Measurements from ENCODE around the gene CHD5.
"Not testable (repeated sequence)": the region's sequence is repeated elsewhere in the genome, so short reads cannot be mapped to it uniquely, and the experiment has no call there.

The CHD5 gene

DNA sequence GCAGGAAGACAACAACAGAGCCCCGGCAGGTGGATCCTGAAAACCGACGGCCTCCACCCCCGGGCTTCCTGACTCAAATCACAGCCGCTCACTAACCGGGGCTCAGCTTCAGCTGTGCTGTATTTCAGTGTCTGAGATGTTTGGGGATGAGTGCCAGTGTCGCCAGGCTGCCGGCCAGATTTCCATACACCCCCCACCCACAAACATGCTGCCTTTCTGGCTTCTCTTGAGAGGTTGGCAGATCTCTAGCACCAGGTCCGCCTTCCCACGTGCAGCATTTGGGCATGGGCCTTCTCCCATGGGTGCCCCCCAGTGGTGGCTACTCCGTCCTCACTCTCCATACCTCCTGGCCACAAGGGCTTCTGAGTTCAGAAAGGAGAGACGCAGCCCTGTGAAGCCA lies 99.7 kb downstream of the CHD5 start:
- DNase-seq, result no peak

DNA sequence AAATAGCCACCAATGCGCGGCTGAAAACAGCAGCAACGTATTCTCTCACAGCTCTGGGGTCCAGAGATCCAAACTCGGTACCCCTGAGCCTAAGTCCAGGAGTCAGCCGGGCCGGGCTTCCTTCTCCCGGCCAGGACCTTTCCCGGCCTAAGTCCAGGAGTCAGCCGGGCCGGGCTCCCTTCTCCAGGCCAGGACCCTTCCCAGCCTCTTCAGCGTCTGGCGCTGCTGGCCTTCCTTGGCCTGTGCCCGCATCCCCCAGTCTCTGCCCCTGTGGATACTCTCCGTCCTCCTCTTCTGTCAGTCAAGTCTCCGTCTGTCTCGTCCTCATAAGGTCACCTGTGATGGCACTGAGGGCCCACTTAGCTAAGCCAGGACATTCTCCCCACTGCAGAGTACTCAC lies 102.2 kb downstream of the CHD5 start:
- no peak for DNase-seq

DNA sequence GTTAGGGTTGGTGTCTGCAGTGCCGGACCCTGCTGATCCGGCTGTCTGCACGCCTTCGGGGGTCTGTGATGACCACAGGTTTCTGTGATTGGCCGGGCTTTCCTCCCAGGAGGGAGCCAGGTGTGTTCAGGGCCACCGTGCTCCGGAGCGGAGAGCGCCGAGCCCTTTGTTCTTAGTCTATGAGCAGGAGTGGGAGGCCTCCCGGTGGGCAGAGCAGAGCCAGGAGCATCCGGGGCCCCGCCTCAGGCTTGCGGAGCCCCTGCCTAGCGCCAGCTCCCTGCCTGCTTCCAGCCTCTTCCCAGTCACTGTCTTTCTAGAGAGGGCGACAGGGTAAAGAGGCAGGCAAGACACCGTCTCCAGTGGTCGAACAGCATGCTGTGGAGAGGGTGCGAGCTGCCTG lies 102.6 kb downstream of the CHD5 start:
- no peak for DNase-seq

DNA sequence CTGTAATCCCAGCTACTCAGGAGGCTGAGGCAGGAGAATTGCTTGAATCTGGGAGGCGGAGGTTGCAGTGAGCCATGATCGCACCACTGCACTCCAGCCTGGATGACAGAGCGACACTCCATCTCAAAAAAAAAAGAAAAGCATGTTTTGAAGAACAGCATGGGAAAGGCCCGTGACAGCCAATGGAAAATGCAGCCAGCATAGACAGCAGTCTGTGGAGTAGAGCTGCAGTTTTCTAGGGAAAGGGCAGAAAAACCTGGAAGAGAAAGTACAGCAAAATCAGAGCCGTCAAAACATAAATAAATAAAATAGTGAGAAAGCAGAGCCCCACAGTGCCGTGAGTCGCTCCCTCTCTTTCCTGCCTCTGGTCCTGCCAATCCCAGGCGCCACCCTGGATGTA lies 103.1 kb downstream of the CHD5 start:
- DNase-seq, result not testable (repeated sequence)

DNA sequence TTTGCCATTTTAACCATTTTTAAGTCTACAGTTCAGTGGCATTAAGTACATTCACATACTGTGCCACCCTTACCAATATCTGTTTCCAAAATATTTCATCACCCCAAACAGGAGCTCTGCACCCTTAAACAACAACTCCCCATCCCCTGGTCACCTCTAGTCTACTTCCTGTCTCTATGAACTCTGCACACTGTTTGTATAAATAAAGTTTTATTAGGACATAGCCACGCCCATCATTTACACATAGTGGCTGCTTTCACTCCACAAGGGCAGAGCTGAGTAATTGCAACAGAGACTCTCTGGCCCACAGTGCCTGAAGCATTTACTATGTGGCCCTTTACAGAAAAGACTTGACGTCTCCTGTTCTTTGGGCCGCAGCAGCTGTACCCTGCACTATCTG lies 104.4 kb downstream of the CHD5 start:
- DNase-seq, result no peak

DNA sequence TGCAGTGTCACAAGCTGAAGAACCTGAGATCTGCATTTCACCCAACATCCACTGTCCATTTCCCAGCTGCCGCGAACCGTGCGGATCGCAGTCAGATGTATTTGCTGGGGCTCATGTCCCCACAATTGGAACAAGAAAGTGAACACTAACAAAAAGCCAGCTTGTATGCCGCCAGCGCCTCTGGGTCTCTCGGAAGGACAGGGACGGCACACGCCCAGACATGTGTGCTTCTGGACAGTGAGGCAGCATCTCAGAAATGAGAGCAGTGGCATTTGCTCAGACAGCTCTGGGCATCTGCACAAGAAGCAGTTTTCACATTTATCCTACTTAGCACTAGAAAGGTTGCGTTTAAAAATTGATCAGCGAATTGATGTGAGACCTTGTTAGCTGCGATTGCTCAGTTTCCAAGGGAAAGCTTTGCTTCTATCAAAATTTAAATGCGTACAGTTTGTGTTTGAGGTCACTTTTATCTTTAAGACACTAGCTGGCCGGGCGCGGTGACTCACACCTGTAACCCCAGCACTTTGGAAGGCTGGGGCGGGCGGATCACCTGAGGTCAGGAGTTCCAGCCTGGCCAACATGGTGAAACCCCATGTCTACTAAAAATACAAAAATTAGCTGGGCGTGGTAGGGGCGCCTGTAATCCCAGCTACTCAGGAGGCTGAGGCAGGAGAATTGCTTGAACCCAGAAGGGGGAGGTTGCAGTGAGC lies 105.8 kb downstream of the CHD5 start:
- no peak for DNase-seq

DNA sequence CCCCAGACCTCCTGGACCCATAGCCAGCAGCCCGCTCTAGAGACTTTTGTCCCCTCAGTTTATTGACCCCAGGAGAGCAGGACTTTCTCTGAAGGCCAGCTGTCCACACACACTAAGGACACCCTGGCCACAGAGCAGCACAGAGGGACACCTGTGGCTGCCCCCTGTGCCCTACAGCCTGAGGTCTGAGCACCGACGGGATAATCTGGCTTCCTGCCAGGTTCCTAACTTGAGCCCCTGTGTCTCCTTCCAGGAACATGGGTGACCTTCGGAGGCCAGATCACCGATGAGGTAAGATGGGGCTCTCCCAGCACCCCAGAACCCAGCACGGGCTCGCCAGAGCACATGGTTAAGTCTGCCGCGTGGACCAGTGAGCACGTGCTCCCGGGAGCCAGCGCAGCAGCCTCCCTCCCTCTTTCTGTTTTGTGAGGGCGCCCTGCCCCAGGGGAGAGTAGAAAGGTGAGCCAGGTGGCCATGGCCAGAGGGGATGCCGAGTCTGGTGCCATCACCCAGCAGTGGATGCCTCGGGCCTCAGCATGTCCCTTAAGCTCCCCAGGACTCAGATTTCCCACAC lies 106.6 kb downstream of the CHD5 start:
- DNase-seq, result no peak

DNA sequence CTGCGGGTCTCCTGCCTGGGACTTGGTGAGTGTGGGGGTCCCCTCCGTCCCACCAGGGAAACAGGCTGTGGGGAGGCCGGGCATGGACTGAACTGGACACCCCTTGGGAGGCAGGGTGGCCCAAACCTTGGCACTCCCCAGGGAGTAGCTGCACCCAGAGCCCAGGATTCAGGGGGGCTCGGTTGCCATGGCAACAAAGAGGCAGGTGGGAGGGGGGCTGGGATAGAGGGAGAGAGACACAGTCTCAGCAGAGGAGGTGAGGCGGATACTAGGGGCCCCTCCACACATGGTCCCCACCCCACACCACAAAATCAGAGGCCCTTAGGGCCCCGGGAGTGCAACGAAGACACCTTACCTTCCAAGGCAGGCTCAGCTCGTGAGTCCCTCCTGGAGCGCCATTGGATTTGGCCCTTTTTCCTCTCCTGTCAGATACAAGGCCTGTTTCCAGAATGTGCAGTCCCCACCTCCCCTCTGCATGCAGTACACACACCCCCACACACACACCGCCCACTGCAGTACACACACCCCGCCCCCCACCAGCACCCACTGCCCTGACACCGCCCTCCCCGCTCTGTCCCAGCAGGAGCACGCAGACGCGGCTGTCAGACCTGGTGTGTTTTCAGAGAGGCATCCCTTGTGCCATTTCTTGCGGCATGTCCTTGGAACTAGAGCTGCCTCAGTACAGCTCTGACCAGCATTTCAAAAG lies 107.2 kb downstream of the CHD5 start:
- DNase-seq, result no peak

DNA sequence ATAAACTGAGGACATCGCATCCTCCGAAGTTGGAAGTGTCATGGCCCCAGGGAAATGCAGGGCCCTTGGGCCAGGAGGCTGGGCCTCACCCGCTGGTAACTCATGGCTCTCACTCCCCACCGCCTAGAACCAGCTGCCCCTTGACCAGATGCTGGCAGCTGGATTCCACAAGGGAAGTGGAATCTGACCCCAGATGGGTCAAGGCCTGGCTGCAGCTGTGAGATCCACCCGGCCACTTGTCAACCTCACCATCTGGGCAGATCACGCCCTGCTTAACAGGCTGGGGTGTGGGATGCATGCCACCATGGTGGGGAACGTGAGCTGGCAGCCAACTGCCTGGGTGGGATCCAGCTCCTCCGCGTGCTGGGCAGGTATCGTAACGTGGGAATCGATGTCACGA lies 108.9 kb downstream of the CHD5 start:
- DNase-seq, result no peak

DNA sequence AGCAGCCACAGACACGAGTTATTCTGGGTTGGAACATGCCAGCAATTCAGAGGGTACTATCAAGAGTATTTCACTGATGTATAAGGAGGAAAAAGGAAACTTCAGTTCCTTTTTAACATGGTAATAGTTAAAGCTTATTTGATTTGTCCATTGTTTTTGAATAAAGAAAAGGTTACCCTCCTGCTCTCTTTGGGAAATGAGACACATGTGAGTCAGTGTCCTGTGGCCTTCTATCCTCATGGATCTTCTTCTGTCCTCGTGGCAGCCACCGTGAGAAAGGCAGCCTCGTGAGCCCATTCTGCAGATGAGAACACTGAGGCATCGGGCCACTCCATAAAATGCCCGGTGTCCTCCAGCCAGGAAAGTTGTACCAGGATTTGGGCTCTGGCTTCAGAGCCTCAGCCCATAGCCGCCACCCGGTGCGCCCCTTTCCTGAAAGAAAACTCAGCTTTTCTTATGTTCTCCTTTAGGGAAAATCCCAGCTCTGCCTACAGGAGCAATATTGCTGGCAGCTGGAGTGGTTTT lies 109.6 kb downstream of the CHD5 start:
- DNase-seq, result no peak

DNA sequence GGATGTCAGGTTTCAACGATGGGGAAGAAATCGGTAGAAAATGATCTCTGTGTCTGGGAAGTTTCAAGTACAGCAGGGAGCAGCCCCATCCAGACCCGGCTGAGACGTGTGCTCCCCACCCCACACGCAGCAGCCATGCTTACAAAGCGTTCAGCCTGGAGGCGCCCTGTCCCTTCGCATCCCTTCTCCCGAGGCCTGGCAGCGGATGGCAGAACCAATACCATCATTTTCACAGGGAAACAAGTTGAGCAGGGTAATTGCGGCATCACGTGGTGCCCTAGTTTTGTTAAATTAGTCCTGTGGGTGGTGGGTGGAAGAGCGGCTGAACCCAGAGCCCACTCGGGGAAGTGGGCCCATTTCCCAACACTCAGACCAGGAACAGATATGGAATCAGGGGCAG lies 110.5 kb downstream of the CHD5 start:
- DNase-seq, result no peak

DNA sequence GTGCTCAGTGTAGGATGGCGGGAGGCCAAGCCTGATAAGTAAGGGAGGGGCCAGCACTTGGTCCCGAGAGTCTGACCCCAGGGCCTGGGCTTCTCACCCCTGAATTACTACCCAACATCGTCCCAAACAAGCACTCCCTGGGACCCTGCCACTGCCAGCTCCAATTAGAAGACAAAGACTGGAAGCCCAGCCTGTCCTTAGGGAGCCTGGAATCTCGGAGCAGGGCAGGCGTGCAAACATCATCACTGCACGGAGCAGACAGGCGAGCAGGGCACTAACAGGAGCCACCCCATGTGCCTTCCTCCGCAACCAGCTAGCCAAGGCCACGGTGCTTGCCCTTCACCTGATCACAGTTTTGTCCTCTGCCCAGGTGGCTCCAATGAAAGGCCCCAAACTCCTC lies 111.2 kb downstream of the CHD5 start:
- no peak for DNase-seq

DNA sequence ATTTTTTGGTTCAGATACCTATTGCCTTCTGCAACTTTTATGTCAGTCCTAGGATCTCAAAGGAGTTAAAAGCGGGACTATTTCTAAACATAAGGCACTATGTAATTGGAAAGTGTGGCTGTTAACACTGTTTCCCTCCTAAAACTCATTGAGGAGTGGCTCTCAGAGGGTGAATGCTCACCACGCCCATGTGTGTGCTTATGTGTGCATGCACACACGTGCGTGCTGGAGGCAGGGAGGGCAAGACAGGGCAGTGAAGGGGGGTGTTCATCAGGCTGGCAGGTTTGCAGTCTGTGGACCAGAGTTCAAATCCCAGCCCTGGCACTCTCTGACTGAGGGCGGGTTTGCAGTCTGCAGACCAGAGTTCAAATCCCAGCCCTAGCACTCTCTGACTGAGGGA lies 112.0 kb downstream of the CHD5 start:
- no peak for DNase-seq

DNA sequence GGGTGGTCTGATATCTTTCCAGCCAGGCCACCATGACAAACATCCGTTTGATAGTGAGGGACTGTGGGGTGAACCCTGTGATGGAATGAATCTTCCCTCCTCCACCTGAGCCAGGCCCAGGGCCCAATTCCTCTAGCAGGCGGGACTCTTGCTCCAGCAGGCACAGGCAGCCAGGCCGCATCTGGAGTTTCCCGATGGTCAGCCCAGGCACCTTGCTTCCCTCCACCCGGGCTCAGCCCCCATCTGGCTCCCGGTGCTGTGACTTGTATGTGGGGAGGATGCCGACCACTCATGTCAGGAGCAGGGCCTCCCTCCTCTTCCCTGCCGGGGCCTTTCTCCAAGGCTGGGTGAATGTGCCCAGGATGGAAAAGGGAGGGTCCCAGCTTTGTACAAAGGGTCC lies 113.4 kb downstream of the CHD5 start:
- DNase-seq, result no peak

DNA sequence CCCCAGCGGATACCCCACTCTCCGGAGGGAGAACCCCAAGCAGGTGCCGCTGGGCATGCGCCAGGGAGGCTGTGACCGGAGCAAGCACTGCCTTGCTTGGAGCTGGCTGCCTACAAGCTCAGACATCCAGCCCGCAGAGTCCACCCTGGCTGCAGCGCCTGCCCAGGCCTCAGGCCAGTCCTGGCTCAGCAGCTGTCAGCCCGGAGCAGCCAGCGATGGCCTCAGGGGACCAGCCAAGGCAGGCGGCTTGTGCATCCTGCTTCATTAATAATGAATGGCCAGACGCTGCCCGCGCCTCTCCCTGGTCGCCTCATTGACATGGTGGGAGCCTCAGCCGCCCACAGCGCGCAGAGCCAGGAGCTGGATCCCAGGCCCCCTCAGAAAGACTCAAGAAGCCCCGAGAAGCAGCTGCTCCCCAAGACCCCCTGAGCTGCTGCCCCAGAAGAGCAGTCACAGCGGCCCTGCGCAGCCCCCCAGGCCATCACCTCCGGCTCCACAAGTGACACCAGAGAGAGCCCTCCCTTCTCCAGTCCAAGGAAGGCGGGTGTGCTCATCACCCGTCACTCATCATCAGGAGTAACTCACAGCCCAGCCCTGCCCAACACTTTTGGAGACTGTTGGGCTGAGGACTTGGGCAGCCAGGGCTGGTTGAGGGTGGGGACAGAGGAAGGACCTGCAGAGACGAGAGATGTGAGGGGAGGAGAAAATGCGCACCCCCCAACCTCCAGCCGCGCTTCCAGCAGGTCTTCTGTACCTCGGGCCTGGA lies 114.8 kb downstream of the CHD5 start:
- no peak for DNase-seq

DNA sequence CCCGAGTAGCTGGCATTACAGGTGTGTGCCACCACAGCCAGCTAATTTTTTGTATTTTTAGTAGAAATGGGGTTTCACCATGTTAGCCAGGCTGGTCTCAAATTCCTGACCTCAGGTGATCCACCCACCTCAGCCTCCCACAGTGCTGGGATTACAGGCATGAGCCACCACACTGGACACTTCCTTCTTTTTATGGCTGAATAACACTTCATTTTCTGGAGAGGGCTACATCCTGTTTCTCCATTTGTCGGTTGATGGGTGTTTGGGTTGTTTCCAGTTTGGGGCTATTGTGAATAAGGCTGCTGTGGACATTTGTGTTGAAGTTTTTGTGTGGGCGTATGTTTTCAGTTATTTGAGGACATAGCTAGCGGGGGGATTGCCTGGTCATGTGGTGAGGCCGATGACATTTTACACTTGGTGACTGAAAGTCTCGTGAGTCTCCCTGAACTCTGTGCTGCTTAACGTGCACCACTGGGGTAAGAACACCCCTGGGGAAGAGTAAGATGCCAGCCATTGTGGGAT lies 116.5 kb downstream of the CHD5 start:
- not testable (repeated sequence) for DNase-seq

DNA sequence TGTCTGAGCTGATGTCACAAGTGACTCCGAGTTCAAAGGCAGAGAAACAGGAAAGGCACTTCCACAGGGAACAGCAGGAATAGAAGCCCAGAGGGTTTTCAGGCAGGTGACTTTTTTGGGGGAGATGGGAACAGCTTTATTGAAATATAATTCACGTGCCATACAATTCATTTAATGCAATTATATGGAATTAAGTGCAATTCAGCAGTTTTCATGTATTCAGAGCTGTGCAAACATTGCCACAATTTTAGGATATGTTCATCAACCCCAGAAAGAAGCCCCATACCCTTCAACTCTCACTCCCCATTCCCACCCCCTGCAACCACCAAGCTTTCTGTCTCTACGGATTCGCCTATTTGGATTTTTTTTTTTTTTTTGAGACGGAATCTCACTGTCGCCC lies 117.5 kb downstream of the CHD5 start:
- no peak for DNase-seq

DNA sequence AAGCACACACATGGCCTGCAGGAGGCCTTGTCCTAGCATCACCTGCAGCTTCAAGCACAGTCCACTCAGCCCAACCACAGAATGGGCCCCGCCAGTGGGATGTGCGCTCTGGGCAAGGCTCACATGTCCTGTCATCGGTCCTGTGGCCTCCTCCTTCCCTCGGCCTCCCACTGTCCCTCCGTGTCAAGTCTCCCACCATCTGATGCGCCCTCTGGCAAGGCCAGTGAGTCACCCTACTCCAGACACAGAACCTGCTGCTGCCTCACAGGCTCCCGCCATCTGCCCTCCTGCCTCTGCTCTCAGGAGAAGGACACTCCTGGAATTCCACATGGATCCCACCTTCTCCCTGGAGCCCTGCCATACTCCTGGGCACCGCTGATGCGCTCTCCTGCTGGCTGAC lies 120.3 kb downstream of the CHD5 start:
- no peak for DNase-seq

DNA sequence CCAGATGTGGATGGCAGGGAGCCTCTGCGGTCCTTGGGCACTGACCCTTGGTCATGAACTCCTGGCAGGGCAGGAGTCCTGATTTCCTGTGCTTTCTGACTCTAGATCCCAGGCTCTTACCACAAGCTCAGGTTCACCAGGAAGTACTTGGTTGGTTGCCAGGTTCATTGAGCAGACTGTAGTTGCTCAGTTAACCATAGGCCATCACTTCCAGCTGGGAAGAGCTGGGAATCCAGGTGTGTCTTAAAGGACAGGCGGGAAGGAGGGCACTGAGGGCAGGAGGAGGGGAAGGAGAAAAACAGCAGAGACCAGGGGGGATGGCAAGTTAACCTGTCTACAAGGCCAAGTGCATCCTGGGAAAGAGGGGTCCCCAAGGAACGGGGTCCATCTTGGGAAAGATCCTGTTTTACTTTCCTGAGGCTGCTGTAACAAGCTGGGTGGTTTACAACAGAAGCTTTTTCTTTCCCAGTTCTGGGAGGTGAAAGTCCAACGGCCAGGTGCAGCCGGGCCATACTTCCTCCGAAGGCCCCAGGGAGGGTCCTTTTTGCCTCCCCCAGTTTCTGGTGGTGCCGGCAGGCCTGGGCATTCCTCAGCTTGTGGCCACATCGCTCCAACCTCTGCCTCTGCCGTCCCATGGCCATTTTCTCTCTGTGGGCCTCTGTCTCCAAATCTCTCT lies 122.8 kb downstream of the CHD5 start:
- no peak for DNase-seq

DNA sequence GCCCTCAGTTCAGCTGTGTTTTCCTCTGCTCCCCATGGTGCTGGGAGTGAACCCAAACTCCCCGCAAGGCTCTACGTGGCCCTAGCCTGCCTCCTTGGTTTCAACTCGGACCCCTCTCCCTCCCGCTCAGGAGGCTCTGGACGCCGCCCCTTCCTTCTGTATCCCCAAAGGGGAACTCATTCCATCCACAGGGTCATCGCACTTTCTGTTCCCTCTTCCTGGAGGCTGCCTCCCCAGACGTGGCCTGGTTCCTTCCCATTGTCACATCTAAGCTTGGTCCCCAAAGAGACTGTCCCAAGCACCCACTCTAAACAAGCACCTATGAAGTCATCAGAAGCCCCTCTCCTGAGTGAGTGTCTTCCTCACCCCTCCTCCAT lies 123.6 kb downstream of the CHD5 start:
- no peak for DNase-seq

DNA sequence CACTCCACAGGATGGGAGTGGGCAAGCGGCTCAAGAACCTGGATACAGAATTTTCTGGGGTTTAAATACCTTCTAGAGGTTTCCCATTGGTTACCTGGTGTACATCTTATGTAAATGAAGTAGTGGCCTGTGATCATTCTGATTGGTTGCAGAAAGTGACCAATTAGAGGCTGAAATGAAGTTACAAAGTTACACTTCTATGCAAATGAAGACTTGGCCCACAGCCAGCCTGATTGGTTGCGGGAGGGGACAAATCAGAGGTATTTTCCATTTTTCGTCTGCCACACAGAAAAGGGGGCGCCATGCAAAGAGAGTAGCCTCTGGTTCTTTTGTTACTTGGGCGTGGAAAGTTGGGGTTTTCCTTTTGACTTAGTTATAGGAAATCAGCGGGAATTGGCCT lies 125.5 kb downstream of the CHD5 start:
- DNase-seq, result no peak

DNA sequence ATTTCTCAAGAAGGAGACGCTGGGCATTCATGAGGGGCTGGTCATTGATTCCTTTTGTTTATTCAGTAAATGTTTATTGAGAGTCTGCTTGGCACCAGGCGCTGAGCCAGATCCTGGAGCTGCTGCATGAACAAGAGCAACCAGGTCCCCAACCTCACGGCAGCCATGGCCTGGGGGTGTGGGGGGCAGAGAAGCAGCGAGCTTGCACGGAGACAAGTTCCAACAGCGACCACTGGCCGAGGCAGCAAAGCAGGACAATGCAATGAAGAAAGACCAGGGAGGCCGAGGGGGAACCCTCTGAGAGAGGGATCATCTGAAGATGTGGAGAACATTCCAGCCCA lies 126.9 kb downstream of the CHD5 start:
- no peak for DNase-seq
